Measurements from ENCODE around the gene MARCHF6. TPM values are rescaled to one million over a fixed set of nuclear protein-coding genes. Genes with fewer than 3 reads are reported as not detected.

Gene MARCHF6
- total RNA-seq, 2 donors from 2014 or later, result 149 to 150 TPM

- H3K36me3 ChIP-seq (ENCODE audit: control insufficient read depth, insufficient read depth, low read length), result no peaks in the 10 kb centered on the region
- WGBS, 2 experiments (ENCODE audit: insufficient coverage in 1 of 2, insufficient read length in 1 of 2), result 90 to 91% methylated on average over 7 to 10 of the region's 10 CpGs
Measured at GRCh38 chr5:10311595-10312425, 41.7 kb upstream of the MARCHF6 start.

GRCh38 chr5:10315201-10315600, 38.3 kb upstream of the MARCHF6 start:
- H3K36me3 ChIP-seq (ENCODE audit: control insufficient read depth, insufficient read depth, low read length), result no peaks in the 10 kb centered on the region
- Mint-ChIP-seq H3K27me3 (ENCODE audit: insufficient read depth) (peaks cover 4% of the 10 kb centered on the region), H3K9me3 (no peaks in the 10 kb centered on the region), H3K4me3 (no peak overlapping the region), H3K4me1 (peaks cover 4% of the 10 kb centered on the region), H3K36me3 (ENCODE audit: low read depth) (no peaks in the 10 kb centered on the region), H3K27ac (no peak overlapping the region)
- H3K4me1 ChIP-seq (ENCODE audit: control insufficient read depth, insufficient read depth, low read length), result no peaks in the 10 kb centered on the region
- no peak overlapping the region for H3K9ac ChIP-seq (ENCODE audit: extremely low read depth, low read length, poor library complexity, severe bottlenecking)
- no peak overlapping the region for H3K4me3 ChIP-seq (ENCODE audit: low read length)
- H3K9me3 ChIP-seq (ENCODE audit: control insufficient read depth, low read length), result no peaks in the 10 kb centered on the region
- no peak for DNase-seq
- WGBS, 2 experiments (ENCODE audit: insufficient coverage in 1 of 2, insufficient read length in 1 of 2), result 90% methylated on average over 3 to 5 of the region's 5 CpGs
- no peak overlapping the region for H3K27ac ChIP-seq (ENCODE audit: low read depth, low read length)
- no peaks in the 10 kb centered on the region for H3K27me3 ChIP-seq (ENCODE audit: control insufficient read depth, insufficient read depth, low read length, poor library complexity, severe bottlenecking)
- no peak for TF ChIP-seq CTCF (conservative IDR thresholded peaks at IDR 0.05)

More at GRCh38 chr5:10311595-10312425, 41.7 kb upstream of the MARCHF6 start:
- Mint-ChIP-seq H3K36me3 (ENCODE audit: low read depth) (no peaks in the 10 kb centered on the region), H3K27me3 (ENCODE audit: insufficient read depth) (peaks cover 15% of the 10 kb centered on the region), H3K4me3 (no peak overlapping the region), H3K9me3 (no peaks in the 10 kb centered on the region), H3K27ac (peak overlapping the region; percentile 68), H3K4me1 (peaks cover 9% of the 10 kb centered on the region)
- no peak for DNase-seq
- TF ChIP-seq CTCF (conservative IDR thresholded peaks at IDR 0.05), result no peak
- Histone ChIP-seq H3K4me3 (ENCODE audit: low read length) (no peak overlapping the region), H3K9ac (ENCODE audit: extremely low read depth, low read length, poor library complexity, severe bottlenecking) (no peak overlapping the region), H3K27me3 (ENCODE audit: control insufficient read depth, insufficient read depth, low read length, poor library complexity, severe bottlenecking) (peaks cover 5% of the 10 kb centered on the region), H3K9me3 (ENCODE audit: control insufficient read depth, low read length) (no peaks in the 10 kb centered on the region), H3K4me1 (ENCODE audit: control insufficient read depth, insufficient read depth, low read length) (no peaks in the 10 kb centered on the region), H3K27ac (ENCODE audit: low read depth, low read length) (no peak overlapping the region)

- no peak overlapping the region for H3K4me3 Mint-ChIP-seq
- no peaks in the 10 kb centered on the region for H3K9me3 Mint-ChIP-seq
- Histone ChIP-seq H3K4me1 (ENCODE audit: control insufficient read depth, insufficient read depth, low read length) (no peaks in the 10 kb centered on the region), H3K36me3 (ENCODE audit: control insufficient read depth, insufficient read depth, low read length) (no peaks in the 10 kb centered on the region), H3K4me3 (ENCODE audit: low read length) (no peak overlapping the region), H3K27me3 (ENCODE audit: control insufficient read depth, insufficient read depth, low read length, poor library complexity, severe bottlenecking) (no peaks in the 10 kb centered on the region), H3K9ac (ENCODE audit: extremely low read depth, low read length, poor library complexity, severe bottlenecking) (no peak overlapping the region), H3K27ac (ENCODE audit: low read depth, low read length) (no peak overlapping the region), H3K9me3 (ENCODE audit: control insufficient read depth, low read length) (no peaks in the 10 kb centered on the region)
- H3K4me1 Mint-ChIP-seq, result peaks cover 4% of the 10 kb centered on the region
- peak; percentile 52 for DNase-seq
- no peak for TF ChIP-seq CTCF (conservative IDR thresholded peaks at IDR 0.05)
- 88 to 94% methylated on average over 12 to 15 of the region's 15 CpGs for WGBS, 2 experiments (ENCODE audit: insufficient coverage in 1 of 2, insufficient read length in 1 of 2)
- H3K36me3 Mint-ChIP-seq (ENCODE audit: low read depth), result no peaks in the 10 kb centered on the region
- H3K27me3 Mint-ChIP-seq (ENCODE audit: insufficient read depth), result peaks cover 4% of the 10 kb centered on the region
- no peak overlapping the region for H3K27ac Mint-ChIP-seq
Measured at GRCh38 chr5:10315824-10316509, 37.5 kb upstream of the MARCHF6 start.

Data from endodermal cell (in vitro differentiated cells).